Measurements from ENCODE around the gene ETS2. TPM values are rescaled to one million over a fixed set of nuclear protein-coding genes. Genes with fewer than 3 reads are reported as not detected.

ETS2 gene
- total RNA-seq, 2 donors from 2014 or later, result 98.4 to 102 TPM

DNA sequence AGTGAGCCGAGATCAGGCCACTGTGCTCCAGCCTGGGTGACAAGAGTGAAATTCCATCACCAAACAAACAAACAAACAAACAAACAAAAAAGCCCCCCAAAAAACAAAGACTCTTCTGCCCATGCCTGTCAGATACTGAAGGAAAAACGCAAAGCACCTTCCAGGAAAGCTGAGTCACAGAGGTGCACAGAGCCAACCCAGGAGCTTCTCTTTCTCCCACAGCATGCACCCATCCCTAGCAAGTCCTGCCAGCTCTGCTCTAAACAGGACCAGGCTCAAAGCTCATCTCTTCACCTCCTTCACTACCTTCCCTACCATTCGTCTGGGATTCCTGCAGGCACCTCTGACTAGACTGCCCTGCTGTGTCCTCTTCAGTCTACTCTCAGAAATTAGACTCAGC is 46.5 kb downstream of the ETS2 start:
- 85 to 95% methylated on average over 2 to 3 of the region's 3 CpGs for WGBS, 2 experiments (ENCODE audit: insufficient coverage in 1 of 2, insufficient read length in 1 of 2)
- no peak overlapping the region for H3K27ac ChIP-seq (ENCODE audit: low read depth, low read length)
- no peaks in the 10 kb centered on the region for H3K36me3 ChIP-seq (ENCODE audit: control insufficient read depth, insufficient read depth, low read length)
- TF ChIP-seq, protein P1, sequence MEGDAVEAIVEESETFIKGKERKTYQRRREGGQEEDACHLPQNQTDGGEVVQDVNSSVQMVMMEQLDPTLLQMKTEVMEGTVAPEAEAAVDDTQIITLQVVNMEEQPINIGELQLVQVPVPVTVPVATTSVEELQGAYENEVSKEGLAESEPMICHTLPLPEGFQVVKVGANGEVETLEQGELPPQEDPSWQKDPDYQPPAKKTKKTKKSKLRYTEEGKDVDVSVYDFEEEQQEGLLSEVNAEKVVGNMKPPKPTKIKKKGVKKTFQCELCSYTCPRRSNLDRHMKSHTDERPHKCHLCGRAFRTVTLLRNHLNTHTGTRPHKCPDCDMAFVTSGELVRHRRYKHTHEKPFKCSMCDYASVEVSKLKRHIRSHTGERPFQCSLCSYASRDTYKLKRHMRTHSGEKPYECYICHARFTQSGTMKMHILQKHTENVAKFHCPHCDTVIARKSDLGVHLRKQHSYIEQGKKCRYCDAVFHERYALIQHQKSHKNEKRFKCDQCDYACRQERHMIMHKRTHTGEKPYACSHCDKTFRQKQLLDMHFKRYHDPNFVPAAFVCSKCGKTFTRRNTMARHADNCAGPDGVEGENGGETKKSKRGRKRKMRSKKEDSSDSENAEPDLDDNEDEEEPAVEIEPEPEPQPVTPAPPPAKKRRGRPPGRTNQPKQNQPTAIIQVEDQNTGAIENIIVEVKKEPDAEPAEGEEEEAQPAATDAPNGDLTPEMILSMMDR (conservative IDR thresholded peaks at IDR 0.05), result no peak
- no peaks in the 10 kb centered on the region for H3K9me3 Mint-ChIP-seq
- no peaks in the 10 kb centered on the region for H3K27me3 ChIP-seq (ENCODE audit: control insufficient read depth, insufficient read depth, low read length, poor library complexity, severe bottlenecking)
- no peak overlapping the region for H3K4me3 Mint-ChIP-seq
- no peak overlapping the region for H3K27ac Mint-ChIP-seq
- no peaks in the 10 kb centered on the region for H3K9me3 ChIP-seq (ENCODE audit: control insufficient read depth, low read length)
- no peaks in the 10 kb centered on the region for H3K36me3 Mint-ChIP-seq (ENCODE audit: low read depth)
- H3K9ac ChIP-seq (ENCODE audit: extremely low read depth, low read length, poor library complexity, severe bottlenecking), result no peak overlapping the region
- DNase-seq, result no peak
- peaks cover 17% of the 10 kb centered on the region for H3K4me1 Mint-ChIP-seq
- no peak overlapping the region for H3K4me3 ChIP-seq (ENCODE audit: low read length)
- no peaks in the 10 kb centered on the region for H3K27me3 Mint-ChIP-seq (ENCODE audit: insufficient read depth)
- peaks cover 12% of the 10 kb centered on the region for H3K4me1 ChIP-seq (ENCODE audit: control insufficient read depth, insufficient read depth, low read length)

DNA sequence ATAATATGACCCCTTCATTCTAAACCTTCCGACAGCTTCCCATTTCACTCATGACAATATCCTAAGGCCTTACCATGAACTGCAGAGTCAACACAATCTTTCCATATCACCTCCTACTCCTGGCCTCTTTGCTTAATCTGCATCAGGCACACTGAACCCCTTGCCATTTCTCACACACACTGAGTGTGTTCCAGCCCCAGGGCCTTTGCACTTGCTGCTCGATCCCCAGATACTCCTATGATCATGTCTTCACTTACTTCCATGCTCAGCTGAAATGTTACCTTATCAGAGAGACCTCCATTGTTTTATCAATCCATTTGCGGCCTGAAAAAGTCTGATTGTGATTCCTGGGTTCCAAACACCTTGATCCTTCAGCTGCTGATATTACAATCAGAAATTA is 47.0 kb downstream of the ETS2 start:
- Histone ChIP-seq H3K4me1 (ENCODE audit: control insufficient read depth, insufficient read depth, low read length) (peaks cover 16% of the 10 kb centered on the region), H3K9ac (ENCODE audit: extremely low read depth, low read length, poor library complexity, severe bottlenecking) (no peak overlapping the region), H3K4me3 (ENCODE audit: low read length) (no peak overlapping the region), H3K36me3 (ENCODE audit: control insufficient read depth, insufficient read depth, low read length) (no peaks in the 10 kb centered on the region), H3K27ac (ENCODE audit: low read depth, low read length) (no peak overlapping the region), H3K9me3 (ENCODE audit: control insufficient read depth, low read length) (no peaks in the 10 kb centered on the region), H3K27me3 (ENCODE audit: control insufficient read depth, insufficient read depth, low read length, poor library complexity, severe bottlenecking) (no peaks in the 10 kb centered on the region)
- no peaks in the 10 kb centered on the region for H3K9me3 Mint-ChIP-seq
- TF ChIP-seq, protein P1 (conservative IDR thresholded peaks at IDR 0.05), result no peak
- H3K4me1 Mint-ChIP-seq, result peaks cover 20% of the 10 kb centered on the region
- no peaks in the 10 kb centered on the region for H3K36me3 Mint-ChIP-seq (ENCODE audit: low read depth)
- DNase-seq, result no peak
- 62 to 64% methylated on average over 3 of the region's 3 CpGs for WGBS, 2 experiments (ENCODE audit: insufficient coverage in 1 of 2, insufficient read length in 1 of 2)
- H3K27ac Mint-ChIP-seq, result no peak overlapping the region
- no peaks in the 10 kb centered on the region for H3K27me3 Mint-ChIP-seq (ENCODE audit: insufficient read depth)
- no peak overlapping the region for H3K4me3 Mint-ChIP-seq

DNA sequence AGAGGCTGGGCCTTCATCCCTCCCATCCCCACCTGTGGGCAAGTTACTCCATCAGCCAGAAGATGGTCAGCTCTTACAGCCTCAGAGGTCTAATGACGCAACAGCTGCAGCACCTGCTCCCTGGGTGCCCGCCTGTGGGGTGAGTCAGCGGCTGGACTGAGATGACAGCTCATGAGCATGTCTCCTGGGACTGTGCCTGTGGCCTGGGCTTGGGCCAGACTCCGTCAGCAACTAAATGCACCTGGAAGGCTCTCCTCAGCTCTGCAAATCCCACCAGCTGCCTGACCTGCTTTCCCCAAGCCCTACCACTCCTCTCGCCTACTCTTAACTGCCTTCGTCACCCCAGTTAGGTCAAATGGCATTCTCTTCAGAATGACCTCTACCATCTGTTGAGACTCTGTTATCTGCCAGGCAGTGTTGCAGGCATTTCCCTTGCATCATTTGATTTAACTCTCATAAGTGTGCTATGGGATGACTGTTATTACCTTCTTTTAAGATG is 47.7 kb downstream of the ETS2 start:
- WGBS, 2 experiments (ENCODE audit: insufficient coverage in 1 of 2, insufficient read length in 1 of 2), result 90 to 94% methylated on average over 5 to 6 of the region's 6 CpGs
- no peaks in the 10 kb centered on the region for H3K9me3 ChIP-seq (ENCODE audit: control insufficient read depth, low read length)
- TF ChIP-seq, protein P1 (conservative IDR thresholded peaks at IDR 0.05), result no peak
- H3K4me3 ChIP-seq (ENCODE audit: low read length), result no peak overlapping the region
- no peak overlapping the region for H3K4me3 Mint-ChIP-seq
- no peaks in the 10 kb centered on the region for H3K27me3 Mint-ChIP-seq (ENCODE audit: insufficient read depth)
- H3K4me1 ChIP-seq (ENCODE audit: control insufficient read depth, insufficient read depth, low read length), result peaks cover 17% of the 10 kb centered on the region
- no peak overlapping the region for H3K27ac ChIP-seq (ENCODE audit: low read depth, low read length)
- no peaks in the 10 kb centered on the region for H3K36me3 ChIP-seq (ENCODE audit: control insufficient read depth, insufficient read depth, low read length)
- H3K27ac Mint-ChIP-seq, result no peak overlapping the region
- no peaks in the 10 kb centered on the region for H3K36me3 Mint-ChIP-seq (ENCODE audit: low read depth)
- H3K9me3 Mint-ChIP-seq, result no peaks in the 10 kb centered on the region
- no peaks in the 10 kb centered on the region for H3K27me3 ChIP-seq (ENCODE audit: control insufficient read depth, insufficient read depth, low read length, poor library complexity, severe bottlenecking)
- no peak overlapping the region for H3K9ac ChIP-seq (ENCODE audit: extremely low read depth, low read length, poor library complexity, severe bottlenecking)
- no peak for DNase-seq
- peaks cover 23% of the 10 kb centered on the region for H3K4me1 Mint-ChIP-seq

Measured in endodermal cell (in vitro differentiated cells).